Hepatocyte (in vitro differentiated cells): Measurements from ENCODE around the gene C1QTNF8. TPM values are rescaled to one million over a fixed set of nuclear protein-coding genes. Genes with fewer than 3 reads are reported as not detected.

Experiments
- DNase-seq: peaks from one replicate; pipeline ENCODE4 v3.0.0-alpha.2; 2016; ENCODE audit warnings: low spot score
- H2AFZ ChIP-seq: fragments of 200-600 bp; sonication (generic); 2 replicates; pipeline ENCODE4 v1.6.0; 2016; ENCODE audit warnings: antibody characterized with exemption, mild to moderate bottlenecking
- H3K27ac ChIP-seq: fragments of 200-600 bp; sonication (generic); 2 replicates; pipeline ENCODE4 v1.5.1; 2016; ENCODE audit warnings: mild to moderate bottlenecking
- H3K27me3 ChIP-seq: fragments of 200-600 bp; sonication (generic); 2 replicates; pipeline ENCODE4 v1.6.1; 2016
- H3K36me3 ChIP-seq: fragments of 200-600 bp; sonication (generic); replicated peaks from 2 replicates; pipeline ENCODE4 v1.5.1; 2016; ENCODE audit warnings: low read depth; ENCODE audit not compliant: insufficient read depth
- H3K4me1 ChIP-seq: fragments of 200-600 bp; sonication (generic); 2 replicates; pipeline ENCODE4 v1.5.1; 2016; ENCODE audit warnings: mild to moderate bottlenecking, moderate library complexity; ENCODE audit not compliant: insufficient read depth
- H3K4me2 ChIP-seq: fragments of 200-600 bp; sonication (generic); 2 replicates; pipeline ENCODE4 v1.6.0; 2016
- H3K4me3 ChIP-seq: fragments of 200-600 bp; sonication (generic); 2 replicates; pipeline ENCODE4 v1.5.1; 2016; ENCODE audit warnings: mild to moderate bottlenecking
- H3K79me2 ChIP-seq: fragments of 200-600 bp; sonication (generic); 2 replicates; pipeline ENCODE4 v1.6.0; 2017; ENCODE audit warnings: mild to moderate bottlenecking
- H3K9me2 ChIP-seq: fragments of 200-600 bp; sonication (generic); replicated peaks from 2 replicates; pipeline ENCODE4 v1.6.0; 2017; ENCODE audit warnings: mild to moderate bottlenecking; ENCODE audit not compliant: insufficient read depth
- H3K9me3 ChIP-seq: fragments of 200-600 bp; sonication (generic); 2 replicates; pipeline ENCODE4 v1.5.1; 2016; ENCODE audit warnings: low read depth, mild to moderate bottlenecking
- H4K20me1 ChIP-seq: fragments of 200-600 bp; sonication (generic); 2 replicates; pipeline ENCODE4 v1.6.0; 2016; ENCODE audit warnings: mild to moderate bottlenecking; ENCODE audit not compliant: insufficient read depth, poor library complexity, severe bottlenecking
- CTCF ChIP-seq: fragments of 200-600 bp; sonication (generic); IDR thresholded peaks from 2 replicates; pipeline ENCODE4 v1.5.1; 2016; ENCODE audit warnings: antibody characterized with exemption, mild to moderate bottlenecking; ENCODE audit not compliant: poor library complexity
- EZH2 ChIP-seq: fragments of 200-600 bp; sonication (generic); IDR thresholded peaks from 2 replicates; pipeline ENCODE4 v1.6.1; 2016; ENCODE audit warnings: antibody characterized with exemption, mild to moderate bottlenecking, borderline replicate concordance
- EZH2phosphoT487 ChIP-seq: fragments of 200-600 bp; sonication (generic); IDR thresholded peaks from one replicate; pipeline ENCODE4 v1.6.1; 2018; ENCODE audit warnings: antibody characterized with exemption, mild to moderate bottlenecking, low read depth, moderate library complexity; ENCODE audit not compliant: unreplicated experiment, severe bottlenecking
- WGBS: methylation state at CpG from one replicate; pipeline ENCODE4 v1.1.6; 2016; ENCODE audit warnings: low lambda C conversion rate; ENCODE audit errors: missing lambda C conversion rate; 5-methylcytosine and 5-hydroxymethylcytosine counted together
- polyA plus RNA-seq: library from polyadenylated mRNA; unstranded; fragments of >200 nt; fragmentation: Nextera tagmentation; extraction: Ambion mirVana; gene quantifications from 2 replicates; pipeline ENCODE4 v1.2.1, GENCODE V29; 2016
- total RNA-seq: library from RNA; depleted of rRNA; stranded (reverse); fragments of >200 nt; gene quantifications from 2 replicates; pipeline ENCODE4 v1.2.3, GENCODE V29; 2014

The C1QTNF8 gene
- total and polyA plus RNA-seq, 2 experiments from 2014 or later, result not detected

GRCh38 chr16:1141191-1141590 lies 45.1 kb upstream of the C1QTNF8 start:
- WGBS, result 49% methylated on average over 6 of the region's 8 CpGs
- Histone ChIP-seq H3K4me3 (no peak overlapping the region), H3K36me3 (no peaks in the 10 kb centered on the region), H4K20me1 (no peaks in the 10 kb centered on the region), H3K79me2 (no peaks in the 10 kb centered on the region), H3K4me1 (no peaks in the 10 kb centered on the region), H3K9me3 (no peaks in the 10 kb centered on the region), H2AFZ (no peak overlapping the region), H3K27me3 (no peaks in the 10 kb centered on the region), H3K27ac (no peak overlapping the region), H3K4me2 (no peak overlapping the region), H3K9me2 (no peaks in the 10 kb centered on the region)
- TF ChIP-seq EZH2phosphoT487, result no peak
- no peak for TF ChIP-seq EZH2
- TF ChIP-seq CTCF, result no peak
- no peak for DNase-seq

- TF ChIP-seq EZH2phosphoT487, result no peak
- TF ChIP-seq EZH2, result no peak
- TF ChIP-seq CTCF, result no peak
- Histone ChIP-seq H3K4me3 (no peak overlapping the region), H3K9me2 (no peaks in the 10 kb centered on the region), H3K27ac (no peak overlapping the region), H3K9me3 (no peaks in the 10 kb centered on the region), H2AFZ (no peak overlapping the region), H4K20me1 (no peaks in the 10 kb centered on the region), H3K79me2 (no peaks in the 10 kb centered on the region), H3K36me3 (no peaks in the 10 kb centered on the region), H3K27me3 (no peaks in the 10 kb centered on the region), H3K4me1 (no peaks in the 10 kb centered on the region), H3K4me2 (no peak overlapping the region)
- WGBS, result 83% methylated on average over 23 of the region's 23 CpGs
- no peak for DNase-seq
Measured at GRCh38 chr16:1140582-1141162, 44.6 kb upstream of the C1QTNF8 start.

- no peak overlapping the region for H3K4me2 ChIP-seq
- DNase-seq, result no peak
Measured at GRCh38 chr16:1137604-1138003, 41.6 kb upstream of the C1QTNF8 start.

More at GRCh38 chr16:1137604-1138003, 41.6 kb upstream of the C1QTNF8 start:
- Histone ChIP-seq H3K4me3 (no peak overlapping the region), H2AFZ (no peak overlapping the region), H3K27me3 (no peaks in the 10 kb centered on the region), H3K4me1 (no peaks in the 10 kb centered on the region), H3K36me3 (no peaks in the 10 kb centered on the region), H3K27ac (no peak overlapping the region), H3K9me3 (no peaks in the 10 kb centered on the region), H3K9me2 (no peaks in the 10 kb centered on the region), H4K20me1 (no peaks in the 10 kb centered on the region), H3K79me2 (no peaks in the 10 kb centered on the region)
- no peak for TF ChIP-seq CTCF
- TF ChIP-seq EZH2, result no peak
- no peak for TF ChIP-seq EZH2phosphoT487
- 86% methylated on average over 23 of the region's 24 CpGs for WGBS
